Measurements from ENCODE around the gene WDR38.

Gene WDR38

GRCh38 chr9:124849801-124850200 is 3.5 kb upstream of the WDR38 start:
- Histone ChIP-seq H3F3A (ENCODE audit: low read depth) (no peaks in the 10 kb centered on the region), H3K9ac (ENCODE audit: low read depth, low read length, poor library complexity, severe bottlenecking) (no peak overlapping the region), H3K9me2 (replicated peaks; ENCODE audit: low read depth, low read length) (no peaks in the 10 kb centered on the region), H3K4me2 (ENCODE audit: low read depth, low read length, poor library complexity, severe bottlenecking) (no peak overlapping the region), H2AFZ (ENCODE audit: low read length) (no peak overlapping the region), H3K27me3 (ENCODE audit: insufficient read depth, low read length, poor library complexity, severe bottlenecking) (no peaks in the 10 kb centered on the region), H4K20me1 (ENCODE audit: insufficient read depth, low read length, poor library complexity, severe bottlenecking) (no peaks in the 10 kb centered on the region), H3K36me3 (ENCODE audit: insufficient read depth, low read length) (no peaks in the 10 kb centered on the region), H3K4me3 (ENCODE audit: low read length, poor library complexity, severe bottlenecking) (no peak overlapping the region), H3K9me3 (ENCODE audit: insufficient read depth, low read depth, low read length) (no peaks in the 10 kb centered on the region), H3K79me2 (ENCODE audit: insufficient read depth, low read length) (no peaks in the 10 kb centered on the region), H3K4me1 (ENCODE audit: insufficient read depth, low read length, poor library complexity, severe bottlenecking) (no peaks in the 10 kb centered on the region)
- TF ChIP-seq CTCF (conservative IDR thresholded peaks at IDR 0.05; ENCODE audit: low read length): no peak
- no peak for TF ChIP-seq EZH2phosphoT487 (IDR thresholded peaks at IDR 0.05; ENCODE audit: borderline replicate concordance)

- H3K9ac ChIP-seq (ENCODE audit: low read depth, low read length, poor library complexity, severe bottlenecking): no peak overlapping the region
- H3F3A ChIP-seq (ENCODE audit: low read depth): peaks cover 6% of the 10 kb centered on the region; the same call in 1 of the 2 replicates
- TF ChIP-seq EZH2phosphoT487 (IDR thresholded peaks at IDR 0.05; ENCODE audit: borderline replicate concordance) (no peak), CTCF (conservative IDR thresholded peaks at IDR 0.05; ENCODE audit: low read length) (no peak)
These were observed 985 bp upstream of the WDR38 start for GRCh38 chr9:124852121-124852828.

GRCh38 chr9:124853605-124854143 is 414 bp downstream of the WDR38 start:
- Histone ChIP-seq H3K4me3 (ENCODE audit: low read length, poor library complexity, severe bottlenecking) (no peak overlapping the region), H3K27me3 (ENCODE audit: insufficient read depth, low read length, poor library complexity, severe bottlenecking) (no peaks in the 10 kb centered on the region), H3K9me3 (ENCODE audit: insufficient read depth, low read depth, low read length) (no peaks in the 10 kb centered on the region), H3K4me1 (ENCODE audit: insufficient read depth, low read length, poor library complexity, severe bottlenecking) (peaks cover 2% of the 10 kb centered on the region), H3K4me2 (ENCODE audit: low read depth, low read length, poor library complexity, severe bottlenecking) (peak overlapping the region; percentile 82), H3K9me2 (replicated peaks; ENCODE audit: low read depth, low read length) (no peaks in the 10 kb centered on the region), H2AFZ (ENCODE audit: low read length) (no peak overlapping the region), H3K36me3 (ENCODE audit: insufficient read depth, low read length) (peaks cover 30% of the 10 kb centered on the region; the same call in 1 of the 2 replicates), H3K9ac (ENCODE audit: low read depth, low read length, poor library complexity, severe bottlenecking) (no peak overlapping the region), H3F3A (ENCODE audit: low read depth) (peaks cover 6% of the 10 kb centered on the region; the same call in 1 of the 2 replicates), H3K79me2 (ENCODE audit: insufficient read depth, low read length) (peaks cover 25% of the 10 kb centered on the region), H4K20me1 (ENCODE audit: insufficient read depth, low read length, poor library complexity, severe bottlenecking) (peaks cover 23% of the 10 kb centered on the region)
- no peak for TF ChIP-seq EZH2phosphoT487 (IDR thresholded peaks at IDR 0.05; ENCODE audit: borderline replicate concordance)
- no peak for TF ChIP-seq CTCF (conservative IDR thresholded peaks at IDR 0.05; ENCODE audit: low read length)

More at GRCh38 chr9:124852121-124852828, 985 bp upstream of the WDR38 start:
- no peaks in the 10 kb centered on the region for H3K9me3 ChIP-seq (ENCODE audit: insufficient read depth, low read depth, low read length)
- no peaks in the 10 kb centered on the region for H3K27me3 ChIP-seq (ENCODE audit: insufficient read depth, low read length, poor library complexity, severe bottlenecking)
- peak overlapping the region; percentile 69 for H3K4me3 ChIP-seq (ENCODE audit: low read length, poor library complexity, severe bottlenecking)
- peak overlapping the region; percentile 82 for H3K4me2 ChIP-seq (ENCODE audit: low read depth, low read length, poor library complexity, severe bottlenecking)
- peaks cover 11% of the 10 kb centered on the region; the same call in 1 of the 2 replicates for H3K79me2 ChIP-seq (ENCODE audit: insufficient read depth, low read length)
- peaks cover 9% of the 10 kb centered on the region for H4K20me1 ChIP-seq (ENCODE audit: insufficient read depth, low read length, poor library complexity, severe bottlenecking)
- no peaks in the 10 kb centered on the region for H3K9me2 ChIP-seq (replicated peaks; ENCODE audit: low read depth, low read length)
- no peaks in the 10 kb centered on the region for H3K4me1 ChIP-seq (ENCODE audit: insufficient read depth, low read length, poor library complexity, severe bottlenecking)
- H2AFZ ChIP-seq (ENCODE audit: low read length): peak overlapping the region; percentile 90; the same call in 1 of the 2 replicates
- H3K36me3 ChIP-seq (ENCODE audit: insufficient read depth, low read length): peaks cover 16% of the 10 kb centered on the region; the same call in 1 of the 2 replicates

Measured in Loucy (cell line).